ENCODE results near the gene GNA14. TPM values are rescaled to one million over a fixed set of nuclear protein-coding genes. Genes with fewer than 3 reads are reported as not detected.
"Not testable (repeated sequence)": the region's sequence is repeated elsewhere in the genome, so short reads cannot be mapped to it uniquely, and the experiment has no call there.

GNA14 gene
- total RNA-seq, 1 donor from 2014 or later, result 0.14 TPM

DNA sequence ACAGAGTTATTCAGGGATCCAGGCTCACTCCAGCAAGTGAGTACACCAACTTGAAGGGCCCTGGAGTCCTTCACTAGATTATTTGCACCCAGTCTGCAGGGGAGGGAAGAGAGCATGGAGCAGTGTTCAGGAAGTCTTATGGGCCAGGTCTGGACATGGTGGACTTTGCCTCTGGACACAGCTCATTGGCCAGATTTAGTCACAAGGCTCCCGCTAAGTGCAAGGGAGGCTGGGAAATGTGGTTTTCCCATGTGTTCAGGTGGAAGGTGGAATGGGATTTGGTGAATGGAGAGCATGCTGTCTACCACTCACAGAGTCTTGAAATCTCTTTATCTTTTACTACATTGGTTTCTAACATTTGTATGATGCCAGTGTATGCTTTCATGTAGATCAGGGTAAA is 200.5 kb downstream of the GNA14 start:
- no peak overlapping the region for H3K4me3 Mint-ChIP-seq (ENCODE audit: low read depth)
- no peak overlapping the region for H3K27ac Mint-ChIP-seq
- no peak for TF ChIP-seq CTCF (IDR thresholded peaks at IDR 0.05; ENCODE audit: unreplicated experiment)
- peaks cover 14% of the 10 kb centered on the region for H3K9me3 Mint-ChIP-seq (ENCODE audit: low read depth)
- H3K4me1 Mint-ChIP-seq (ENCODE audit: low read depth), result peaks cover 6% of the 10 kb centered on the region
- no peaks in the 10 kb centered on the region for H3K36me3 Mint-ChIP-seq (ENCODE audit: insufficient read depth)
- H3K27me3 Mint-ChIP-seq, result peaks cover 6% of the 10 kb centered on the region
- no peak for DNase-seq (ENCODE audit: low spot score, unreplicated experiment)

DNA sequence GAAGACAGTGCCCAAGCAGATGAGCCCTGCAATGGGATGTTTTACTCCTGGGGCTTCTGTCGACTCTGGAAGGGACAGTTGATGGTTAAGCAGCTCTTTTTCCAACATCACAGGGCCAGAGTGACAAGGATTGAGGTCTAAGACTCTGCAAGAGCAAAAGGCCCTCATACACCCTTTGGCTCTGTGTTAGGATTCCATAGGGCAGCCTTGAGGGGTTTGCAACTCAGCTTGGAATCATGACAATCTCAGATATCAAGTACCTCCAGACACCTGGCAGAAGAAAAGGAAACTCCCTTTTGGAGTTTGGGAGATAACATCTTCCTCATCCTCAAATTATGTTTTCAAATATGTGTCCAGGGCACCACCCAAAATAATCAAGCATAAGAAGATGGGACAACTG is 205.7 kb downstream of the GNA14 start:
- Mint-ChIP-seq H3K4me3 (ENCODE audit: low read depth) (no peak overlapping the region), H3K36me3 (ENCODE audit: insufficient read depth) (no peaks in the 10 kb centered on the region), H3K4me1 (ENCODE audit: low read depth) (no peaks in the 10 kb centered on the region), H3K27ac (no peak overlapping the region), H3K27me3 (peaks cover 16% of the 10 kb centered on the region), H3K9me3 (ENCODE audit: low read depth) (peaks cover 2% of the 10 kb centered on the region)
- TF ChIP-seq CTCF (IDR thresholded peaks at IDR 0.05; ENCODE audit: unreplicated experiment), result no peak
- DNase-seq (ENCODE audit: low spot score, unreplicated experiment), result no peak

- H3K4me3 Mint-ChIP-seq (ENCODE audit: low read depth); H3K27ac Mint-ChIP-seq; H3K36me3 Mint-ChIP-seq (ENCODE audit: insufficient read depth); DNase-seq (ENCODE audit: low spot score, unreplicated experiment); H3K9me3 Mint-ChIP-seq (ENCODE audit: low read depth); H3K4me1 Mint-ChIP-seq (ENCODE audit: low read depth): not testable (repeated sequence)
- H3K27me3 Mint-ChIP-seq, result peaks cover 20% of the 10 kb centered on the region
Measured at GRCh38 chr9:77441124-77441523, 207.0 kb downstream of the GNA14 start.

DNA sequence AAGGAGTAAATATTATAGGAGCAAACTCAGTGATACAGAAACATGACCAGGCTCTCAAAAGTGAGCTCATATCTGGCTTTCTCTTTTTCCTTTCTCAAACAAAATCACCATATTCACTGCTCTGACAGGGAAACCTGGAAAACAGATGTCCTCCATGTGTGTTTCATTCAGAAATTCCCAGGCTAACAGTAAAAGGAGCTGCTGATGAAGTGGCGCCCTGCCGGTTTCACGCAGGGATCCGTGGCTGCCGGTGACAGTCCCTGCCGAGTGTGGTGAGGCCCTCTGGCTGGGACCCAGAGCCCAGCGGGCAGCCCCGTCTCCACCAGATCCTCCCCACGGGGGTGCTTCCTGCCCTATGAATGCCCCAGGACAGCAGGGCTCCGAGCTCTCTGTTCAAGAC is 208.1 kb downstream of the GNA14 start:
- H3K27me3 Mint-ChIP-seq, result peaks cover 20% of the 10 kb centered on the region
- no peak for DNase-seq (ENCODE audit: low spot score, unreplicated experiment)
- no peaks in the 10 kb centered on the region for H3K4me1 Mint-ChIP-seq (ENCODE audit: low read depth)
- no peaks in the 10 kb centered on the region for H3K9me3 Mint-ChIP-seq (ENCODE audit: low read depth)
- H3K36me3 Mint-ChIP-seq (ENCODE audit: insufficient read depth), result no peaks in the 10 kb centered on the region
- no peak overlapping the region for H3K4me3 Mint-ChIP-seq (ENCODE audit: low read depth)
- TF ChIP-seq CTCF (IDR thresholded peaks at IDR 0.05; ENCODE audit: unreplicated experiment), result no peak
- no peak overlapping the region for H3K27ac Mint-ChIP-seq

DNA sequence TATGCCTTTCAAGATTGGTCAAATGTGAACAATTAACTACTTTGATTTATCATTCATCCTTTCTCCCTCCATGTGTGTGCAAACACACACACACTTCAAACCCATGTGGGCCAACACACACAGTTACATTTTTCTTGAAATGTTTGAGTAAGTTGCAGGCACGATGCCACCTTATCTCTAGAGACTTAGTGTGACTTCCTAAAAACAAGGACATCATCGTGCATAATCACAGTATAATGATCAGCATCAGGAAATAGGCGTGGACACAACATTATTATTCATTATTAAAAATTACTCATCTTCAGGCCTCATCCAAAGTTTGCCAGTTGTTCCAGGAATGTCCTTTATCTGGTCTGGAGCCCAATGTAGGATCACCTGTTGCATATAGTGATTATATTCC is 209.5 kb downstream of the GNA14 start:
- Mint-ChIP-seq H3K4me1 (ENCODE audit: low read depth) (no peaks in the 10 kb centered on the region), H3K27ac (no peak overlapping the region), H3K27me3 (peaks cover 19% of the 10 kb centered on the region)

More for the DNA sequence above, 209.5 kb downstream of the GNA14 start:
- Mint-ChIP-seq H3K4me3 (ENCODE audit: low read depth) (no peak overlapping the region), H3K36me3 (ENCODE audit: insufficient read depth) (no peaks in the 10 kb centered on the region), H3K9me3 (ENCODE audit: low read depth) (no peaks in the 10 kb centered on the region)
- no peak for TF ChIP-seq CTCF (IDR thresholded peaks at IDR 0.05; ENCODE audit: unreplicated experiment)
- no peak for DNase-seq (ENCODE audit: low spot score, unreplicated experiment)
